ENCODE data around the gene BEST1.

Gene BEST1

GRCh38 chr11:61950035-61950547 is at the start of gene BEST1:
BEST1 (plus strand) TSS chr11:61950351; CDS start chr11:61951807, 1,456 bp downstream.
- no peak for DNase-seq (ENCODE audit: low read depth in 2 of 2)

- no peak for DNase-seq (ENCODE audit: low read depth in 2 of 2)
Measured at GRCh38 chr11:61901397-61901796, 48.8 kb upstream of the BEST1 start.

DNA sequence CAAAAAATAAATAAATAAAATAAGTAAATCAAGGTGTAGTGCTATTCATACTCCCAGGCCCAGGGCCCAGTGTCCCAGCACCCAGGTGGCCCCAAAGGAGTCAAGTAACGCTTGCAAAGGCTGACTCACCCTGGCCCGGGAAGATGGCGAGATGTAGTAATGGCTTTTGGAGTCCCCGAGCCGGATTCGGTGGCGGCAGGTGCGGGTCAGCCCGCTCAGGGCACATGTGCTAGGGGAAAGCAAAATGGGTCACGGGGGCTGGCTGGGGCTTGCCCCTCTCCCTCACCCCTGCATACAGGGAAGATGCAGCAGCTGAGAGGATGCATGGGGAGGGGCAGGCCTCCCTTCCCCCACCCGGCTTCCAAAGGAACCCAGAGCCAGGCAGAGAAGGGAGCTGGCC is 47.8 kb upstream of the BEST1 start:
- no peak for DNase-seq (ENCODE audit: low read depth in 2 of 2)

- DNase-seq (ENCODE audit: low read depth in 2 of 2) = no peak
Measured at GRCh38 chr11:61903845-61904244, 46.3 kb upstream of the BEST1 start.

GRCh38 chr11:61904539-61905048 is 45.6 kb upstream of the BEST1 start:
- DNase-seq (ENCODE audit: low read depth in 2 of 2) = no peak

- DNase-seq (ENCODE audit: low read depth in 2 of 2) = no peak
Measured at GRCh38 chr11:61905067-61905696, 45.0 kb upstream of the BEST1 start.

- no peak for DNase-seq (ENCODE audit: low read depth in 2 of 2)
Measured at GRCh38 chr11:61905801-61906521, 44.2 kb upstream of the BEST1 start.

DNA sequence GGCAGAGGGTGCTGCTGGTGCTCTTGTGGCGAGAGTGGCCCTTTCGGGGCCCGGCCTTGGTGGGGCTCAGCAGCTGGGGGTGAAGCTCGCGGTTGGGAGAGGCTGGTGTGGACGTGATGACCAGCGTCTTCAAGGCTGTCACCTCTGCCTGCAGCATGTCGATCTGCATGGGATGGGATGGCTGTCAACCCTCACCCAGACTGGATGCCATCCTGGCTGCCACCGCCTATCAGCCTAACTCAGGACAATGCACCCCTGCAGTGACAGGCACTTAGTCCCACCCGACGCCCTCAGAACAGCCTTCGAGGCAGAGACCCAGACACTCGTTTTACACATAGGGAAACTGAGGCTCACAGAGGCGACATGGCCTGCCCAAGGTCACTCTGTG is 43.6 kb upstream of the BEST1 start:
- DNase-seq (ENCODE audit: low read depth in 2 of 2) = no peak

GRCh38 chr11:61907282-61907681 is 42.9 kb upstream of the BEST1 start:
- DNase-seq (ENCODE audit: low read depth in 2 of 2) = no peak

- DNase-seq (ENCODE audit: low read depth in 2 of 2) = no peak
Measured at GRCh38 chr11:61907871-61908729, 42.1 kb upstream of the BEST1 start.

DNA sequence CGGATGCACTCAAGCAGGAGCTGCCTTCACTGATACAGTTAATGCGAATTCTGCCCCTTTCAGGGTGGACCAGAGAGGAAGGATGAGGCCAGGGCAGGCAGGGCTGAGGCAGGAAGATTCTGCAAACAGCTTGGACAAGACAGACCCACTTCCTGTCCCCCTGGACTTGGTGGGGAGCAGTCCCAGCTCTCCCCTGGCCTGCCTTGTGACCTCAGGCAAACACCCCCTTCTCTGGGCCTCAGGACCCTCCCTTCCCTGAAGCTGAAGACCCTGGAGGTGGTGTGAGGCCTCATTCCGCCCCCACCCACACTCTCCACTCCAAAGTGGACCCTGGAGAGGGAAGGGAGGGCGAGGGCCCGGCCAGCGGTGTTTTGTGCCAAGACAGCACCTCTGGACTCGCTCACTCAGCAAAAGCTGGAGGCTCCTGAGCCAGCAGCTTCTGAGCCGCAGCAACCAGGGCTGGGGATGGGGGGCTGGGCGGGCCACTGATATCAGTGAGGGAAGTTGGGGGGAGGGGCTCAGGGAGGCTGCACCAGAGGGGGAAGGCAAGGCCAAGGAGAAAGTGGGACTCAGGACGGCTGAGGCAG is 41.3 kb upstream of the BEST1 start:
- DNase-seq (ENCODE audit: low read depth in 2 of 2) = no peak

- no peak for DNase-seq (ENCODE audit: low read depth in 2 of 2)
Measured at GRCh38 chr11:61910187-61911127, 39.7 kb upstream of the BEST1 start.

GRCh38 chr11:61911128-61911700 is 38.9 kb upstream of the BEST1 start:
- no peak for DNase-seq (ENCODE audit: low read depth in 2 of 2)

GRCh38 chr11:61911701-61912529 is 38.2 kb upstream of the BEST1 start:
- no peak for DNase-seq (ENCODE audit: low read depth in 2 of 2)

- DNase-seq (ENCODE audit: low read depth in 2 of 2) = no peak
Measured at GRCh38 chr11:61912530-61912898, 37.6 kb upstream of the BEST1 start.

- DNase-seq (ENCODE audit: low read depth in 2 of 2) = no peak
Measured at GRCh38 chr11:61912991-61913698, 37.0 kb upstream of the BEST1 start.

- DNase-seq (ENCODE audit: low read depth in 2 of 2) = no peak
Measured at GRCh38 chr11:61913699-61914395, 36.3 kb upstream of the BEST1 start.

DNA sequence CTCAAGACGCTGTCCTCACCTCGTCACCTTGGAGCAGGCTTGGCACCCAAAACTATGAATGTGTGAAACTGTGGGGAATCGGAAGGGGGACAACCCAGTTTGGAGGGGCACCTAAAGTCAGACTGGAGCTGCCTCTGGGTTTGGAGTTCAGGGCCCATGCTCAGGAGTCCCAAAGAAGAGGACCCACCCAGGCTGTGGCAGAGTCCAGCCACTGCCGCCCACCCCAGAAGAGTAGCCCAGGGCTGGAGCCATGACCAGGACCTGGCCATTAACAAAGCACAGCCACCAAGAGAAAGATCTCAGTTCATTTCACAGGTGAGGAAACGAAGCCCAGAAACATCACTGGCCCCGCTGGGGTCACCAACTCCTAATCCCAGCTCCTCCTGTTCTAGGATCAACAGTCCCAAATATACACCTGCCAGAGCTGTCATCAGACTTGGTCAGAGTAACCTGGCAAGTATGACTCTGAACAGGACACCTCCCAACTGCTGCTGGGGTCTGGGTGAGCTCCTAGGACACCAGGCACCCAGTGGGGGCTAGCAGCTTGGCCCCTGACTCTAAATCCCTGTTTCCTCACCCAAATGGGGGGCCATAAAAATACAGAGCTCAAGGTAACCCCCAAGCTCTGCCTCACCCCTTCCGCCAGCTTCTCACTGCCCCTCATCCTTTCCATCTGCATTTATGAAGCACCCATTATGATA is 35.5 kb upstream of the BEST1 start:
- no peak for DNase-seq (ENCODE audit: low read depth in 2 of 2)

Measured in activated CD8-positive, alpha-beta memory T cell treated with anti-CD3 and anti-CD28 coated beads for 4 hours (primary cell).